Caco-2 (cell line): ENCODE data around the gene PVR. TPM values are rescaled to one million over a fixed set of nuclear protein-coding genes. Genes with fewer than 3 reads are reported as not detected.
A peak's percentile ranks its signal among the peaks of the same experiment; 100 is the strongest.

Experiments
- Bru-seq: library from RNA; stranded (reverse); fragments of 400-500 nt; gene quantifications from one replicate; lab custom pipeline; 2021; lab: Mats Ljungman, UMichigan
- BruChase-seq, 2 experiments: library from RNA; stranded (reverse); fragments of 400-500 nt; gene quantifications; one replicate each; lab custom pipeline; 2021; lab: Mats Ljungman, UMichigan
- BruUV-seq: library from RNA; stranded (reverse); fragments of 400-500 nt; replicated peaks from 2 replicates; lab custom pipeline; 2021; lab: Mats Ljungman, UMichigan
- CTCF ChIA-PET: fragments of 300-600 bp; sonication (Branson Sonifier 250); formaldehyde crosslinking; loops from one replicate; lab custom pipeline; 2022; ENCODE audit warnings: antibody characterized with exemption; lab: Charles Lee
- POLR2A ChIA-PET: fragments of 300-600 bp; sonication (Branson Sonifier 250); formaldehyde crosslinking; loops from one replicate; lab custom pipeline; 2022; ENCODE audit warnings: antibody characterized with exemption; lab: Charles Lee
- DNase-seq, 2 experiments: peaks; one replicate each; pipeline versions ENCODE4 v3.0.0 to v3.0.0-alpha.2; 2020 to 2022
- H3K27me3 ChIP-seq: replicated peaks from 2 replicates; pipeline ENCODE4 v1.6.0; 2011; ENCODE audit warnings: low read length; ENCODE audit not compliant: control insufficient read depth, insufficient read depth
- H3K36me3 ChIP-seq: 2 replicates; pipeline ENCODE4 v1.5.1; 2011; ENCODE audit warnings: low read length; ENCODE audit not compliant: control insufficient read depth, insufficient read depth
- H3K4me1 ChIP-seq: fragments of 250-450 bp; sonication (Bioruptor Pico); 2 replicates; pipeline ENCODE4 v1.5.1; 2020; ENCODE audit warnings: mild to moderate bottlenecking
- H3K4me3 ChIP-seq: 2 replicates; pipeline ENCODE4 v1.5.1; 2011; ENCODE audit warnings: low read depth, mild to moderate bottlenecking, control low read depth, low read length
- H3K9me3 ChIP-seq: fragments of 250-450 bp; sonication (Bioruptor Pico); 2 replicates; pipeline ENCODE4 v1.5.1; 2020; ENCODE audit warnings: mild to moderate bottlenecking, moderate library complexity
- H3K27ac Mint-ChIP-seq: one replicate; pipeline ENCODE4 v1.8.0; 2022; ENCODE audit warnings: mixed read lengths; ENCODE audit not compliant: unreplicated experiment
- H3K27me3 Mint-ChIP-seq: one replicate; pipeline ENCODE4 v1.8.0; 2022; ENCODE audit warnings: mixed read lengths; ENCODE audit not compliant: insufficient read depth, unreplicated experiment
- H3K36me3 Mint-ChIP-seq: one replicate; pipeline ENCODE4 v1.8.0; 2022; ENCODE audit warnings: mild to moderate bottlenecking, mixed read lengths; ENCODE audit not compliant: insufficient read depth, unreplicated experiment
- H3K4me1 Mint-ChIP-seq: one replicate; pipeline ENCODE4 v1.8.0; 2022; ENCODE audit warnings: low read depth, mixed read lengths; ENCODE audit not compliant: unreplicated experiment
- H3K4me3 Mint-ChIP-seq: one replicate; pipeline ENCODE4 v1.8.0; 2022; ENCODE audit warnings: mild to moderate bottlenecking, moderate library complexity, mixed read lengths; ENCODE audit not compliant: unreplicated experiment
- H3K9me3 Mint-ChIP-seq: one replicate; pipeline ENCODE4 v1.8.0; 2022; ENCODE audit warnings: mixed read lengths; ENCODE audit not compliant: unreplicated experiment
- intact Hi-C: fragments of 100-400 bp; cut with micrococcal nuclease; formaldehyde crosslinking; loops from one replicate; pipeline ENCODE4 v1.10.0; 2022; ENCODE audit not compliant: unreplicated experiment
- long read RNA-seq: library from polyadenylated mRNA; stranded (forward); transcript quantifications from one replicate; pipeline ENCODE4 v2.0.0, GENCODE V29; 2022
- total RNA-seq: library from RNA; stranded (reverse); gene quantifications from 2 replicates; pipeline ENCODE4 v1.2.3, GENCODE V29; 2022
- TF ChIP-seq, protein P1 (sequence below), 2 experiments: fragments of 200-600 bp in 1 of 2; IDR thresholded peaks; 1 replicate in 1 of 2; 2 replicates in 1 of 2; pipeline versions ENCODE4 v1.5.1 to v1.8.0; 2011 to 2022; ENCODE audit warnings: antibody characterized with exemption in 1 of 2, control low read depth in 1 of 2, inconsistent platforms in 1 of 2, low read depth in 1 of 2, low read length in 1 of 2, mild to moderate bottlenecking in 1 of 2, moderate library complexity in 1 of 2; ENCODE audit not compliant: insufficient read depth in 1 of 2, severe bottlenecking in 1 of 2, unreplicated experiment in 1 of 2

The PVR gene, protein sequence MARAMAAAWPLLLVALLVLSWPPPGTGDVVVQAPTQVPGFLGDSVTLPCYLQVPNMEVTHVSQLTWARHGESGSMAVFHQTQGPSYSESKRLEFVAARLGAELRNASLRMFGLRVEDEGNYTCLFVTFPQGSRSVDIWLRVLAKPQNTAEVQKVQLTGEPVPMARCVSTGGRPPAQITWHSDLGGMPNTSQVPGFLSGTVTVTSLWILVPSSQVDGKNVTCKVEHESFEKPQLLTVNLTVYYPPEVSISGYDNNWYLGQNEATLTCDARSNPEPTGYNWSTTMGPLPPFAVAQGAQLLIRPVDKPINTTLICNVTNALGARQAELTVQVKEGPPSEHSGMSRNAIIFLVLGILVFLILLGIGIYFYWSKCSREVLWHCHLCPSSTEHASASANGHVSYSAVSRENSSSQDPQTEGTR
- total RNA-seq (86.5 and 93.8 TPM in 2 replicates), Bru-seq, nascent RNA (percentile 93 among the genes with signal in this experiment), BruChase-seq, experiment 1, labeled RNA remaining after a 2-hour chase (percentile 94 among the genes with signal in this experiment), BruChase-seq, experiment 2, labeled RNA remaining after a 6-hour chase (percentile 93 among the genes with signal in this experiment)
- long read RNA-seq, transcript PVR-205 (8 exons, 3,325 nt), result major isoform, 47 of 204 reads
- long read RNA-seq, transcript PVR-202 (7 exons, 3,166 nt), result minor isoform, 5 of 204 reads
- long read RNA-seq, transcript PVR-204 (6 exons, 1,344 nt), result minor isoform, 9 of 204 reads
- long read RNA-seq, transcript PVR-203 (8 exons, 3,078 nt), result minor isoform, 16 of 204 reads
- long read RNA-seq, partial matches to known transcripts, result 11 of 204 reads
- long read RNA-seq, other reads (novel, unspliced or antisense), result 116 of 204 reads

DNA sequence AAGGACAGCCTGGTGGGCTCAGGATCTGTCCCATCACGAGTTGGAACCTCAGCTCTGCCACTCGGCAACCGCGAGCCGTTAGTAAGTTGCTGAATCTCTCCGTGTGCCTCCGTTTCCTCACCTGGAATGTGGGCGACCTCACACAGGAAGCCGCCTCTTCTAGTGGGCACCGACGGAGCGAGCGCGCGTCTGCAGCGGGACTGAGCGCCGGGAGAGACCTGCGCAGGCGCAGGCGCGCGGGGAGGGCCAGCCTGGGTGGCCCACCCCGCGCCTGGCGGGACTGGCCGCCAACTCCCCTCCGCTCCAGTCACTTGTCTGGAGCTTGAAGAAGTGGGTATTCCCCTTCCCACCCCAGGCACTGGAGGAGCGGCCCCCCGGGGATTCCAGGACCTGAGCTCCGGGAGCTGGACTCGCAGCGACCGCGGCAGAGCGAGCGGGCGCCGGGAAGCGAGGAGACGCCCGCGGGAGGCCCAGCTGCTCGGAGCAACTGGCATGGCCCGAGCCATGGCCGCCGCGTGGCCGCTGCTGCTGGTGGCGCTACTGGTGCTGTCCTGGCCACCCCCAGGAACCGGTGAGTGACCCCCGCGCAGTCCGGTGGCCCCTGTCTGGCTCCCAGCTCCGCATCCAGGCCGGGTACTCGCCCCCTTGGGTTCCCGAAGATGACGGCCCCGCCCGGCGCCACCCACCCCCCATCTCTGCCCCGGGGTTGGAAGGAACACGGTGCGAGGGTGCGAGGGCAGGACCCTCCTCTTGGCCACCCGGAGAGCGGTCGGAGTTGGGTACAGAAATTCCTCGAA is at the start of gene PVR:
PVR (plus strand) TSS at position 306 of the 797 bp plus-strand sequence; CDS start at position 493, 187 bp downstream.
- H3K9me3 ChIP-seq, result no peaks in the 10 kb centered on the region
- TF ChIP-seq, protein P1, sequence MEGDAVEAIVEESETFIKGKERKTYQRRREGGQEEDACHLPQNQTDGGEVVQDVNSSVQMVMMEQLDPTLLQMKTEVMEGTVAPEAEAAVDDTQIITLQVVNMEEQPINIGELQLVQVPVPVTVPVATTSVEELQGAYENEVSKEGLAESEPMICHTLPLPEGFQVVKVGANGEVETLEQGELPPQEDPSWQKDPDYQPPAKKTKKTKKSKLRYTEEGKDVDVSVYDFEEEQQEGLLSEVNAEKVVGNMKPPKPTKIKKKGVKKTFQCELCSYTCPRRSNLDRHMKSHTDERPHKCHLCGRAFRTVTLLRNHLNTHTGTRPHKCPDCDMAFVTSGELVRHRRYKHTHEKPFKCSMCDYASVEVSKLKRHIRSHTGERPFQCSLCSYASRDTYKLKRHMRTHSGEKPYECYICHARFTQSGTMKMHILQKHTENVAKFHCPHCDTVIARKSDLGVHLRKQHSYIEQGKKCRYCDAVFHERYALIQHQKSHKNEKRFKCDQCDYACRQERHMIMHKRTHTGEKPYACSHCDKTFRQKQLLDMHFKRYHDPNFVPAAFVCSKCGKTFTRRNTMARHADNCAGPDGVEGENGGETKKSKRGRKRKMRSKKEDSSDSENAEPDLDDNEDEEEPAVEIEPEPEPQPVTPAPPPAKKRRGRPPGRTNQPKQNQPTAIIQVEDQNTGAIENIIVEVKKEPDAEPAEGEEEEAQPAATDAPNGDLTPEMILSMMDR (IDR thresholded peaks at IDR 0.05; ENCODE audit: insufficient read depth in 1 of 2, low read depth in 1 of 2, low read length in 1 of 2, severe bottlenecking in 1 of 2, unreplicated experiment in 1 of 2), result no peak
- peaks cover 31% of the 10 kb centered on the region for H3K4me1 ChIP-seq
- ChIA-PET CTCF (interaction anchor here (0.6 to 2.4 kb wide), 10 partner anchors 11 to 215 kb away, joined by 3 to 16 read pairs (median 4); no protein-coding TSS in a partner anchor), POLR2A (interaction anchor here (0.5 to 1.7 kb wide), 14 partner anchors 10 to 200 kb away, joined by 3 to 7 read pairs (median 4); partner anchors contain the start of gene ZNF180)
- Mint-ChIP-seq H3K9me3 (no peaks in the 10 kb centered on the region), H3K27ac (peak within 1 kb of the TSS; percentile 79), H3K4me1 (peaks cover 27% of the 10 kb centered on the region), H3K36me3 (peaks cover 50% of the 10 kb centered on the region), H3K4me3 (peak within 1 kb of the TSS; percentile 83), H3K27me3 (no peaks in the 10 kb centered on the region)
- TSS peak; percentile 61 for BruUV-seq
- H3K36me3 ChIP-seq, result peaks cover 2% of the 10 kb centered on the region; the same call in 1 of the 2 replicates
- peak; percentile 76 to 85 for DNase-seq
- intact Hi-C loops, result loop anchor here (1.0 kb wide), 1 partner anchor 29 kb away; no protein-coding TSS in a partner anchor
- H3K27me3 ChIP-seq, result no peaks in the 10 kb centered on the region
- H3K4me3 ChIP-seq, result peak within 1 kb of the TSS; percentile 91

DNA sequence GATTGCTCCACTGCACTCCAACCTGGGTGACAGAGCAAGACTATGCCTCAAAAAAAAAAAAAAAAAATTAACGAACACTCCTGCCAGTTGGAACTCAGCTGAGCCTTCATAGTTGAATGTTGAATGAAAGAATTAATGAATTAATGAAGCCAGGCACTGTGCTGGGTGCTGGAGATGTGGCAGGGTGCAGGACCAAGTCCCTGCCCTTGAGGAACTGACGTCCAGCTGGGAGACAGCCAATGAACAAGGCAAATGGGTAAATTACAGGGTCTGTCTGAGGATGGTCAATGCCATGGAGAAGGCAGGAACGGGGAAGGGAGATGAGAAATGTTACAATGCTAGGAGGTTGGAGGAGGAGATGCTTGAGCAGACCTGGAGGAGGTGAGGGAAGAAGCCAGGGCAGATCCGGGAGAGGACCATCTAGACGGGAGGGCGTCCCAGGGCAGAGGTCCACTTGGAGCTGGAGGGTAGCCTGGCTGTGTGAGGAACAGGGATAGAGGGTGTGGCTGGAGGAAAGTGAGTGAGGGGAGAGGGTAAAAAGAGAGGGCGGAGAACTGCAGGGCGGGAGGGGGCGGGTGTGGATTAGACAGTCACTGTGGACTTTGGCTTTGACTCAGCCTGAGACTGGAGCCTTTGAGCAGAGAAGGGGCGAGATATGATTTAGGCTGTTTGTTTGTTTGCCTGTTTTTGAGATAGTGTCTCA is 47.1 kb upstream of the PVR start:
- H3K27ac Mint-ChIP-seq, result peak overlapping the region; percentile 40
- BruUV-seq, result TSS peak; percentile 27
- no peaks in the 10 kb centered on the region for H3K27me3 Mint-ChIP-seq
- no peak overlapping the region for H3K4me3 ChIP-seq
- peaks cover 53% of the 10 kb centered on the region for H3K4me1 Mint-ChIP-seq
- intact Hi-C loops, result loop anchor here (2.0 kb wide), 1 partner anchor 16 kb away; the partner anchor contains the start of gene IGSF23
- POLR2A ChIA-PET, result interaction anchor here (1.0 kb wide), 1 partner anchor 47 kb away, joined by 4 read pairs; the partner anchor contains the start of gene PVR
- H3K36me3 Mint-ChIP-seq, result peaks cover 5% of the 10 kb centered on the region
- TF ChIP-seq, protein P1 (IDR thresholded peaks at IDR 0.05; ENCODE audit: insufficient read depth in 1 of 2, low read depth in 1 of 2, low read length in 1 of 2, severe bottlenecking in 1 of 2, unreplicated experiment in 1 of 2), result no peak
- peaks cover 2% of the 10 kb centered on the region; the same call in 1 of the 2 replicates for H3K36me3 ChIP-seq
- H3K4me1 ChIP-seq, result peaks cover 57% of the 10 kb centered on the region
- DNase-seq, result peak; percentile 80 to 86
- H3K9me3 ChIP-seq, result peaks cover 10% of the 10 kb centered on the region
- H3K9me3 Mint-ChIP-seq, result peaks cover 9% of the 10 kb centered on the region
- peak overlapping the region; percentile 25 for H3K4me3 Mint-ChIP-seq
- CTCF ChIA-PET, result interaction anchor here (0.7 to 1.2 kb wide), 4 partner anchors 9 to 87 kb away, joined by 3 read pairs; no protein-coding TSS in a partner anchor
- H3K27me3 ChIP-seq, result no peaks in the 10 kb centered on the region
